Activated CD4-positive, alpha-beta T cell treated with anti-CD3 and anti-CD28 coated beads for 36 hours (primary cell): ENCODE measurements around the gene RETN. TPM values are rescaled to one million over a fixed set of nuclear protein-coding genes. Genes with fewer than 3 reads are reported as not detected.
A peak's percentile ranks its signal among the peaks of the same experiment; 100 is the strongest.

ENCODE experiments used
- ATAC-seq: fragments of 200-7000 bp; cut with Tn5 transposase; one replicate; pipeline ENCODE4 v1.10.0; 2021; ENCODE audit warnings: mild to moderate bottlenecking, moderate library complexity
- CTCF ChIA-PET: fragments of 350-600 bp; sonication (Branson Sonifier 250); formaldehyde crosslinking; loops from one replicate; lab custom pipeline; 2021; ENCODE audit warnings: antibody characterized with exemption; lab: Charles Lee
- POLR2A ChIA-PET: fragments of 350-600 bp; sonication (Branson Sonifier 250); formaldehyde crosslinking; loops from one replicate; lab custom pipeline; 2021; ENCODE audit warnings: antibody characterized with exemption, inconsistent platforms; lab: Charles Lee
- DNase-seq: peaks from one replicate; pipeline ENCODE4 v3.0.0-alpha.2; 2020
- H3K27ac Mint-ChIP-seq: one replicate; pipeline ENCODE4 v1.8.0; 2021; ENCODE audit warnings: mixed read lengths
- H3K27me3 Mint-ChIP-seq: one replicate; pipeline ENCODE4 v1.8.0; 2021; ENCODE audit warnings: mixed read lengths
- H3K36me3 Mint-ChIP-seq: one replicate; pipeline ENCODE4 v1.8.0; 2021; ENCODE audit warnings: low read depth, mixed read lengths
- H3K4me1 Mint-ChIP-seq: one replicate; pipeline ENCODE4 v1.8.0; 2021; ENCODE audit warnings: mixed read lengths
- H3K4me3 Mint-ChIP-seq: one replicate; pipeline ENCODE4 v1.8.0; 2021; ENCODE audit warnings: mild to moderate bottlenecking, moderate library complexity, mixed read lengths
- H3K9me3 Mint-ChIP-seq: one replicate; pipeline ENCODE4 v1.8.0; 2021; ENCODE audit warnings: low read depth, mixed read lengths
- intact Hi-C, 2 experiments: fragments of 100-400 bp; cut with DNase I in 1 of 2; cut with micrococcal nuclease in 1 of 2; formaldehyde crosslinking; loops; one replicate each; pipeline versions ENCODE4 v1.14.2 to v1.15.1; 2022 to 2024; cut with DNase I, micrococcal nuclease
- total RNA-seq, 2 experiments: library from RNA; stranded (reverse); gene quantifications; one replicate each; pipeline ENCODE4 v1.2.3, GENCODE V29; 2021

Gene RETN
- total RNA-seq, 2 experiments from 2014 or later = not detected

GRCh38 chr19:7690779-7691258 lies 22.0 kb downstream of the RETN start:
- no peaks in the 10 kb centered on the region for H3K36me3 Mint-ChIP-seq
- DNase-seq (no peak), ATAC-seq (no peak)
- ChIA-PET POLR2A (no interaction called here), CTCF (interaction anchor here (1.0 to 1.2 kb wide), 2 partner anchors 10 to 122 kb away, joined by 3 read pairs; partner anchors contain the start of gene TRAPPC5)
- intact Hi-C loops = no loop called here
- no peaks in the 10 kb centered on the region for H3K4me1 Mint-ChIP-seq
- no peaks in the 10 kb centered on the region for H3K9me3 Mint-ChIP-seq
- H3K4me3 Mint-ChIP-seq = no peak overlapping the region
- H3K27ac Mint-ChIP-seq = no peak overlapping the region
- peaks cover 2% of the 10 kb centered on the region for H3K27me3 Mint-ChIP-seq

GRCh38 chr19:7691497-7691896 lies 22.6 kb downstream of the RETN start:
- DNase-seq = no peak
- peak; percentile 23 for ATAC-seq
- Mint-ChIP-seq H3K9me3 (no peaks in the 10 kb centered on the region), H3K27me3 (peaks cover 3% of the 10 kb centered on the region), H3K36me3 (no peaks in the 10 kb centered on the region), H3K27ac (no peak overlapping the region), H3K4me1 (no peaks in the 10 kb centered on the region), H3K4me3 (no peak overlapping the region)
- POLR2A ChIA-PET = no interaction called here
- CTCF ChIA-PET = interaction anchor here (1.0 kb wide), 1 partner anchor 10 kb away, joined by 3 read pairs; the partner anchor contains the start of gene TRAPPC5
- intact Hi-C loops = no loop called here

- ChIA-PET CTCF (no interaction called here), POLR2A (no interaction called here)
- Mint-ChIP-seq H3K4me3 (no peak overlapping the region), H3K27me3 (peaks cover 5% of the 10 kb centered on the region), H3K27ac (no peak overlapping the region), H3K4me1 (no peaks in the 10 kb centered on the region), H3K9me3 (no peaks in the 10 kb centered on the region), H3K36me3 (no peaks in the 10 kb centered on the region)
- no peak for DNase-seq
- intact Hi-C loops = no loop called here
- peak; percentile 55 for ATAC-seq
These were observed 23.7 kb downstream of the RETN start for GRCh38 chr19:7692417-7693088.

GRCh38 chr19:7694499-7694898 lies 25.6 kb downstream of the RETN start:
- ChIA-PET CTCF (no interaction called here), POLR2A (no interaction called here)
- H3K36me3 Mint-ChIP-seq = no peaks in the 10 kb centered on the region
- H3K9me3 Mint-ChIP-seq = no peaks in the 10 kb centered on the region
- DNase-seq = no peak
- peaks cover 13% of the 10 kb centered on the region for H3K27me3 Mint-ChIP-seq
- intact Hi-C loops = no loop called here
- no peak for ATAC-seq
- peaks cover 8% of the 10 kb centered on the region for H3K4me1 Mint-ChIP-seq
- no peak overlapping the region for H3K4me3 Mint-ChIP-seq
- H3K27ac Mint-ChIP-seq = no peak overlapping the region

GRCh38 chr19:7697721-7698287 lies 29.0 kb downstream of the RETN start:
- ATAC-seq (no peak), DNase-seq (no peak)
- Mint-ChIP-seq H3K4me3 (no peak overlapping the region), H3K27me3 (peaks cover 13% of the 10 kb centered on the region), H3K27ac (no peak overlapping the region), H3K4me1 (peaks cover 15% of the 10 kb centered on the region), H3K9me3 (no peaks in the 10 kb centered on the region), H3K36me3 (no peaks in the 10 kb centered on the region)
- POLR2A ChIA-PET = interaction anchor here (0.7 kb wide), 1 partner anchor 1016 kb away, joined by 4 read pairs; no protein-coding TSS in a partner anchor
- intact Hi-C loops = loop anchor here in 1 of 2 experiments (2.0 kb wide), 2 partner anchors 53 to 75 kb away; no protein-coding TSS in a partner anchor
- CTCF ChIA-PET = interaction anchor here (0.6 to 2.6 kb wide), 7 partner anchors 14 to 171 kb away, joined by 3 to 9 read pairs (median 3); partner anchors contain the start of gene TRAPPC5

- ATAC-seq (no peak), DNase-seq (no peak)
- intact Hi-C loops = loop anchor here in 1 of 2 experiments (2.0 kb wide), 2 partner anchors 52 to 74 kb away; no protein-coding TSS in a partner anchor
- no peaks in the 10 kb centered on the region for H3K36me3 Mint-ChIP-seq
- H3K9me3 Mint-ChIP-seq = no peaks in the 10 kb centered on the region
- H3K4me3 Mint-ChIP-seq = peak overlapping the region; percentile 46
- H3K27me3 Mint-ChIP-seq = peaks cover 13% of the 10 kb centered on the region
- H3K27ac Mint-ChIP-seq = no peak overlapping the region
- ChIA-PET CTCF (interaction anchor here (0.6 to 2.6 kb wide), 9 partner anchors 10 to 694 kb away, joined by 3 to 9 read pairs (median 3); partner anchors contain the start of gene TRAPPC5), POLR2A (no interaction called here)
- H3K4me1 Mint-ChIP-seq = peaks cover 18% of the 10 kb centered on the region
These were observed 29.7 kb downstream of the RETN start for GRCh38 chr19:7698583-7698982.

GRCh38 chr19:7699003-7699402 lies 30.2 kb downstream of the RETN start:
- Mint-ChIP-seq H3K27ac (peak overlapping the region; percentile 39), H3K36me3 (no peaks in the 10 kb centered on the region), H3K4me1 (peaks cover 22% of the 10 kb centered on the region), H3K9me3 (no peaks in the 10 kb centered on the region), H3K27me3 (peaks cover 13% of the 10 kb centered on the region), H3K4me3 (peak overlapping the region; percentile 46)
- POLR2A ChIA-PET = no interaction called here
- no peak for ATAC-seq
- CTCF ChIA-PET = interaction anchor here (0.6 to 2.6 kb wide), 6 partner anchors 10 to 694 kb away, joined by 3 to 9 read pairs (median 4); partner anchors contain the start of gene TRAPPC5
- intact Hi-C loops = loop anchor here in 1 of 2 experiments (2.0 kb wide), 2 partner anchors 52 to 74 kb away; no protein-coding TSS in a partner anchor
- no peak for DNase-seq

GRCh38 chr19:7699417-7700401 lies 30.9 kb downstream of the RETN start:
- H3K27me3 Mint-ChIP-seq = peaks cover 13% of the 10 kb centered on the region
- peak overlapping the region; percentile 46 for H3K4me3 Mint-ChIP-seq
- no peaks in the 10 kb centered on the region for H3K36me3 Mint-ChIP-seq
- POLR2A ChIA-PET = no interaction called here
- DNase-seq = peak; percentile 80
- CTCF ChIA-PET = interaction anchor here (0.6 to 1.5 kb wide), 4 partner anchors 19 to 132 kb away, joined by 3 to 4 read pairs (median 4); partner anchors contain the start of gene TRAPPC5
- intact Hi-C loops = loop anchor here (2.0 to 5.0 kb wide), 3 partner anchors 38 to 73 kb away; no protein-coding TSS in a partner anchor
- no peaks in the 10 kb centered on the region for H3K9me3 Mint-ChIP-seq
- peak overlapping the region; percentile 39 for H3K27ac Mint-ChIP-seq
- ATAC-seq = peak; percentile 78
- H3K4me1 Mint-ChIP-seq = peaks cover 23% of the 10 kb centered on the region

- intact Hi-C loops = loop anchor here in 1 of 2 experiments (5.0 kb wide), 1 partner anchor 36 kb away; no protein-coding TSS in a partner anchor
- CTCF ChIA-PET = interaction anchor here (0.6 to 1.5 kb wide), 3 partner anchors 133 to 281 kb away, joined by 3 to 4 read pairs (median 3); partner anchors contain the start of gene TIMM44
- H3K36me3 Mint-ChIP-seq = no peaks in the 10 kb centered on the region
These were observed 32.3 kb downstream of the RETN start for GRCh38 chr19:7701049-7701653.

More at GRCh38 chr19:7701049-7701653, 32.3 kb downstream of the RETN start:
- POLR2A ChIA-PET = no interaction called here
- H3K27ac Mint-ChIP-seq = no peak overlapping the region
- H3K9me3 Mint-ChIP-seq = no peaks in the 10 kb centered on the region
- peaks cover 37% of the 10 kb centered on the region for H3K4me1 Mint-ChIP-seq
- ATAC-seq (no peak), DNase-seq (no peak)
- peaks cover 11% of the 10 kb centered on the region for H3K27me3 Mint-ChIP-seq
- H3K4me3 Mint-ChIP-seq = no peak overlapping the region
